DND-41 (cell line): ENCODE measurements around the gene LUZP2.

Source experiments
- ATAC-seq: fragments of 200-7000 bp; cut with Tn5 transposase; 3 replicates; pipeline ENCODE4 v1.9.1; 2021; ENCODE audit warnings: low read depth; ENCODE audit not compliant: insufficient read depth
- DNase-seq: peaks from one replicate; pipeline ENCODE4 v3.0.0-alpha.2; 2020
- H2AFZ ChIP-seq: 2 replicates; pipeline ENCODE4 v1.6.0; 2012; ENCODE audit warnings: low read depth, low read length
- H3K27ac ChIP-seq: 2 replicates; pipeline ENCODE4 v1.5.1; 2012; ENCODE audit warnings: low read length, inconsistent platforms
- H3K27me3 ChIP-seq: fragments of 200-600 bp; sonication (generic); 2 replicates; pipeline ENCODE4 v1.6.0; 2012; ENCODE audit warnings: low read length, mild to moderate bottlenecking, inconsistent platforms; ENCODE audit not compliant: insufficient read depth, poor library complexity
- H3K36me3 ChIP-seq: 2 replicates; pipeline ENCODE4 v1.5.1; 2012; ENCODE audit warnings: low read length, inconsistent platforms; ENCODE audit not compliant: insufficient read depth
- H3K4me1 ChIP-seq: 2 replicates; pipeline ENCODE4 v1.5.1; 2012; ENCODE audit warnings: mild to moderate bottlenecking, low read length; ENCODE audit not compliant: insufficient read depth
- H3K4me2 ChIP-seq: 2 replicates; pipeline ENCODE4 v1.6.0; 2012; ENCODE audit warnings: mild to moderate bottlenecking, moderate library complexity, low read length, inconsistent platforms; ENCODE audit not compliant: insufficient read depth
- H3K4me3 ChIP-seq, 2 experiments: fragments of 200-600 bp in 1 of 2; shearing (Covaris generic) in 1 of 2; 2 replicates each; pipeline ENCODE4 v1.5.1; 2012 to 2016; ENCODE audit warnings: inconsistent platforms in 2 of 2, low read length in 2 of 2, mild to moderate bottlenecking in 2 of 2, low read depth in 1 of 2, moderate library complexity in 1 of 2
- H3K79me2 ChIP-seq: 2 replicates; pipeline ENCODE4 v1.6.0; 2012; ENCODE audit warnings: low read length, inconsistent platforms; ENCODE audit not compliant: insufficient read depth
- H3K9ac ChIP-seq: 2 replicates; pipeline ENCODE4 v1.6.0; 2012; ENCODE audit warnings: low read depth, mild to moderate bottlenecking, inconsistent platforms, low read length, moderate library complexity
- H3K9me3 ChIP-seq: 2 replicates; pipeline ENCODE4 v1.5.1; 2012; ENCODE audit warnings: low read length, moderate library complexity, mild to moderate bottlenecking, inconsistent platforms; ENCODE audit not compliant: insufficient read depth, severe bottlenecking
- H4K20me1 ChIP-seq: 2 replicates; pipeline ENCODE4 v1.6.0; 2012; ENCODE audit warnings: low read length; ENCODE audit not compliant: insufficient read depth
- EZH2 ChIP-seq: IDR thresholded peaks from 3 replicates; pipeline ENCODE4 v1.6.1; 2012; ENCODE audit warnings: borderline replicate concordance, low read depth, mild to moderate bottlenecking, moderate library complexity, low read length, inconsistent platforms; ENCODE audit not compliant: severe bottlenecking
- TF ChIP-seq, protein P1 (sequence below): IDR thresholded peaks from 2 replicates; pipeline ENCODE4 v1.5.1; 2012; ENCODE audit warnings: borderline replicate concordance, low read length, moderate library complexity, mild to moderate bottlenecking; ENCODE audit not compliant: poor library complexity, severe bottlenecking; ENCODE audit errors: extremely low read depth

Gene LUZP2

DNA sequence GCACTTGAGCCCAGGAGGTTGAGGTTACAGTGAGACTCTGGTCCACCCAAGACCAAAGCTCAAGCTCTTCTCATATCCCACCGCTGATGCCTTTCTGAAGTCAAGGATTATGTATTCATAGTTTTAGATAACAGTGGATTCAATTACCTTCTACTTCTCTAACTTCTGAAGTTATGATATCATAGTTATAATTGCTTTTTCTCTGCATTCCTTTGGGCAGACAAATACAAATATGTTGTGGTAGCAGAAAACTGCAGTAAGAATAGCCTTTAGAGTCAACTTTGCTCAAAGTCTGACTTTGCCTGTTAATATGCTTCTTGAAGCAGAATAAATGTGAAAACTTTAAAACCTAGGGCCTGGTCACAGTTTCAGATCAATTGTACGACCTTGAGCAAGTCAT lies 94.4 kb downstream of the LUZP2 start:
- Histone ChIP-seq H3K4me2 (no peak overlapping the region), H3K27ac (no peak overlapping the region), H3K4me1 (no peaks in the 10 kb centered on the region), H3K27me3 (no peaks in the 10 kb centered on the region), H3K9me3 (no peaks in the 10 kb centered on the region), H4K20me1 (no peaks in the 10 kb centered on the region), H3K79me2 (no peaks in the 10 kb centered on the region), H3K36me3 (no peaks in the 10 kb centered on the region), H2AFZ (no peak overlapping the region), H3K9ac (no peak overlapping the region), H3K4me3 (no peak overlapping the region)
- DNase-seq: no peak
- no peak for TF ChIP-seq EZH2
- TF ChIP-seq, protein P1, sequence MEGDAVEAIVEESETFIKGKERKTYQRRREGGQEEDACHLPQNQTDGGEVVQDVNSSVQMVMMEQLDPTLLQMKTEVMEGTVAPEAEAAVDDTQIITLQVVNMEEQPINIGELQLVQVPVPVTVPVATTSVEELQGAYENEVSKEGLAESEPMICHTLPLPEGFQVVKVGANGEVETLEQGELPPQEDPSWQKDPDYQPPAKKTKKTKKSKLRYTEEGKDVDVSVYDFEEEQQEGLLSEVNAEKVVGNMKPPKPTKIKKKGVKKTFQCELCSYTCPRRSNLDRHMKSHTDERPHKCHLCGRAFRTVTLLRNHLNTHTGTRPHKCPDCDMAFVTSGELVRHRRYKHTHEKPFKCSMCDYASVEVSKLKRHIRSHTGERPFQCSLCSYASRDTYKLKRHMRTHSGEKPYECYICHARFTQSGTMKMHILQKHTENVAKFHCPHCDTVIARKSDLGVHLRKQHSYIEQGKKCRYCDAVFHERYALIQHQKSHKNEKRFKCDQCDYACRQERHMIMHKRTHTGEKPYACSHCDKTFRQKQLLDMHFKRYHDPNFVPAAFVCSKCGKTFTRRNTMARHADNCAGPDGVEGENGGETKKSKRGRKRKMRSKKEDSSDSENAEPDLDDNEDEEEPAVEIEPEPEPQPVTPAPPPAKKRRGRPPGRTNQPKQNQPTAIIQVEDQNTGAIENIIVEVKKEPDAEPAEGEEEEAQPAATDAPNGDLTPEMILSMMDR: no peak
- no peak for ATAC-seq

GRCh38 chr11:24592360-24592759 lies 95.5 kb downstream of the LUZP2 start:
- ATAC-seq (no peak), DNase-seq (no peak)
- Histone ChIP-seq H3K36me3 (no peaks in the 10 kb centered on the region), H3K4me1 (no peaks in the 10 kb centered on the region), H3K27ac (no peak overlapping the region), H3K79me2 (no peaks in the 10 kb centered on the region), H2AFZ (no peak overlapping the region), H3K9me3 (no peaks in the 10 kb centered on the region), H3K4me2 (no peak overlapping the region), H3K27me3 (no peaks in the 10 kb centered on the region), H3K4me3 (no peak overlapping the region), H4K20me1 (no peaks in the 10 kb centered on the region), H3K9ac (no peak overlapping the region)
- TF ChIP-seq, protein P1: no peak
- TF ChIP-seq EZH2: no peak

DNA sequence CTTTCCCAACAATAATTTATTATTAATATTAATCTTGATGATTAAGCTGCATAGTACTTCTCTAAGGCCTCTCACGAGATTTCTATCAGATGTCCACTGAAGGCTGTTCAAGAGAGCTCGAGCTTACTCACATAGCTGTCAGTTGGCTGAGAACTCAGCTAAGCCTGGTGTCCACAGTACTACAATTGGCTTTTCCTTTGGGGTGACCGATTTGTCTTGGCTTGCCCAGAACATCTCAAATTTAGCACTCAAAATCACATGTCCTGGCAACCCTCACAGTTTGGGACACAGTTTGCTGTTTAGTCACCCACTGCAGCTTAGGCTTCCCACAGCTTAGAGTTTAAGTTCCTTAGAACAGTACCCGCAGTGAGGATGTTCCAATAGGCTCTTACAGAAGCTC lies 96.5 kb downstream of the LUZP2 start:
- no peaks in the 10 kb centered on the region for H4K20me1 ChIP-seq
- H3K9me3 ChIP-seq: no peaks in the 10 kb centered on the region
- H3K9ac ChIP-seq: no peak overlapping the region
- TF ChIP-seq EZH2: no peak
- TF ChIP-seq, protein P1: no peak
- H3K79me2 ChIP-seq: no peaks in the 10 kb centered on the region
- H3K4me2 ChIP-seq: no peak overlapping the region
- H3K4me3 ChIP-seq: no peak overlapping the region
- no peak overlapping the region for H3K27ac ChIP-seq
- ATAC-seq (no peak), DNase-seq (no peak)
- H3K4me1 ChIP-seq: no peaks in the 10 kb centered on the region
- H3K36me3 ChIP-seq: no peaks in the 10 kb centered on the region
- H3K27me3 ChIP-seq: no peaks in the 10 kb centered on the region
- no peak overlapping the region for H2AFZ ChIP-seq

- no peaks in the 10 kb centered on the region for H3K4me1 ChIP-seq
- H3K4me3 ChIP-seq: no peak overlapping the region
- H3K4me2 ChIP-seq: no peak overlapping the region
- no peaks in the 10 kb centered on the region for H3K79me2 ChIP-seq
- H3K9ac ChIP-seq: no peak overlapping the region
- no peaks in the 10 kb centered on the region for H3K36me3 ChIP-seq
- TF ChIP-seq, protein P1: no peak
- TF ChIP-seq EZH2: no peak
- H2AFZ ChIP-seq: no peak overlapping the region
- no peaks in the 10 kb centered on the region for H3K9me3 ChIP-seq
- no peak for DNase-seq
- no peak for ATAC-seq
- no peak overlapping the region for H3K27ac ChIP-seq
- H4K20me1 ChIP-seq: no peaks in the 10 kb centered on the region
- no peaks in the 10 kb centered on the region for H3K27me3 ChIP-seq
Observed at GRCh38 chr11:24594401-24594800, 97.5 kb downstream of the LUZP2 start.
